Mucosa of descending colon (tissue), 3 donors: ENCODE results near the gene ATP9B. TPM values are rescaled to one million over a fixed set of nuclear protein-coding genes. Genes with fewer than 3 reads are reported as not detected.
A peak's percentile ranks its signal among the peaks of the same experiment; 100 is the strongest.

Experiments used
- ATAC-seq: fragments of 200-7000 bp; cut with Tn5 transposase; one replicate; pipeline ENCODE4 v1.9.1; 2020; ENCODE audit warnings: mild to moderate bottlenecking, moderate library complexity
- DNase-seq, 3 donors: peaks; one replicate each; pipeline ENCODE4 v3.0.0-alpha.2; 2020
- H3K36me3 ChIP-seq: fragments of 200-600 bp; one replicate; pipeline ENCODE4 v1.8.0; 2021; ENCODE audit warnings: low read depth, mild to moderate bottlenecking
- H3K4me1 ChIP-seq: fragments of 200-600 bp; one replicate; pipeline ENCODE4 v1.8.0; 2021; ENCODE audit warnings: low read depth, mild to moderate bottlenecking
- H3K4me3 ChIP-seq: fragments of 200-600 bp; one replicate; pipeline ENCODE4 v1.8.0; 2021; ENCODE audit warnings: mild to moderate bottlenecking
- H3K9me3 ChIP-seq: fragments of 200-600 bp; one replicate; pipeline ENCODE4 v1.8.0; 2021; ENCODE audit warnings: mild to moderate bottlenecking
- CTCF ChIP-seq: fragments of 200-600 bp; IDR thresholded peaks from one replicate; pipeline ENCODE4 v1.8.0; 2022; ENCODE audit warnings: antibody characterized with exemption, mild to moderate bottlenecking
- intact Hi-C, 2 donors: fragments of 100-400 bp; cut with DNase I in 1 of 2; cut with micrococcal nuclease in 1 of 2; formaldehyde crosslinking; loops; one replicate each; pipeline versions ENCODE4 v1.11.0 to v1.11.1; 2022; cut with DNase I, micrococcal nuclease
- total RNA-seq, 3 donors: library from RNA; stranded (reverse); fragmentation: NEBNext Ultra II Directional in 2 of 3; extraction: Animal tissue kit (Norgen Biotek cat#: 25700) in 2 of 3; gene quantifications; one replicate each; pipeline versions ENCODE4 v1.2.1 to v1.2.4, GENCODE V29; 2021 to 2023
- donor health status: DM: no; HTN: no; CAD: no; lungs with moderate emphysema.
- donor health status: DM: no; HTN: no; CAD: no.
- donor health status: DM: no; HTN: yes; CAD: no.

ATP9B gene
- total RNA-seq, 3 donors from 2014 or later: 25.8 to 37.1 (median 34.1) TPM

- Histone ChIP-seq H3K4me1 (peaks cover 18% of the 10 kb centered on the region), H3K9me3 (no peaks in the 10 kb centered on the region), H3K4me3 (no peak overlapping the region), H3K36me3 (no peaks in the 10 kb centered on the region)
- ATAC-seq: no peak
- TF ChIP-seq CTCF: no peak
- intact Hi-C loops: no loop called here
- peak in 2 of 3 donors; percentile 46 to 69 for DNase-seq
These were observed 334.0 kb downstream of the ATP9B start for GRCh38 chr18:79402977-79403722.

GRCh38 chr18:79403723-79404566, 334.8 kb downstream of the ATP9B start:
- no peaks in the 10 kb centered on the region for H3K9me3 ChIP-seq
- no peak for ATAC-seq
- H3K4me1 ChIP-seq: peaks cover 18% of the 10 kb centered on the region
- no peaks in the 10 kb centered on the region for H3K36me3 ChIP-seq
- no peak for TF ChIP-seq CTCF
- H3K4me3 ChIP-seq: no peak overlapping the region
- intact Hi-C loops: no loop called here
- peak in 2 of 3 donors; percentile 28 to 44 for DNase-seq

GRCh38 chr18:79404567-79404910, 335.3 kb downstream of the ATP9B start:
- H3K4me1 ChIP-seq: peaks cover 17% of the 10 kb centered on the region
- intact Hi-C loops: no loop called here
- H3K36me3 ChIP-seq: no peaks in the 10 kb centered on the region
- DNase-seq (peak in 2 of 3 donors; percentile 27 to 63), ATAC-seq (no peak)
- TF ChIP-seq CTCF: no peak
- H3K4me3 ChIP-seq: no peak overlapping the region
- H3K9me3 ChIP-seq: no peaks in the 10 kb centered on the region

- TF ChIP-seq CTCF: no peak
These were observed 336.0 kb downstream of the ATP9B start for GRCh38 chr18:79405019-79405780.

GRCh38 chr18:79405781-79406575, 336.8 kb downstream of the ATP9B start:
- no peak overlapping the region for H3K4me3 ChIP-seq
- ATAC-seq (peak; percentile 81), DNase-seq (peak; percentile 70 to 92 (median 71))
- TF ChIP-seq CTCF: no peak
- no peaks in the 10 kb centered on the region for H3K36me3 ChIP-seq
- no peaks in the 10 kb centered on the region for H3K9me3 ChIP-seq
- peaks cover 10% of the 10 kb centered on the region for H3K4me1 ChIP-seq
- intact Hi-C loops: no loop called here

More at GRCh38 chr18:79405019-79405780, 336.0 kb downstream of the ATP9B start:
- H3K9me3 ChIP-seq: no peaks in the 10 kb centered on the region
- H3K36me3 ChIP-seq: no peaks in the 10 kb centered on the region
- no peak for ATAC-seq
- H3K4me3 ChIP-seq: no peak overlapping the region
- DNase-seq: peak in 2 of 3 donors; percentile 28 to 53
- H3K4me1 ChIP-seq: peaks cover 14% of the 10 kb centered on the region
- intact Hi-C loops: no loop called here
